BJ (cell line): ENCODE measurements around the gene ADPRHL1. TPM values are rescaled to one million over a fixed set of nuclear protein-coding genes. Genes with fewer than 3 reads are reported as not detected.

Source experiments
- CTCF ChIA-PET: fragments of 350-600 bp; formaldehyde crosslinking; extraction: SDS; loops from one replicate; lab custom pipeline; 2021; ENCODE audit warnings: antibody characterized with exemption, inconsistent platforms; lab: Yijun Ruan, JAX
- POLR2A ChIA-PET: fragments of 300-600 bp; sonication (Branson Sonifier 250); formaldehyde crosslinking; extraction: SDS; loops from one replicate; lab custom pipeline; 2021; ENCODE audit warnings: antibody characterized with exemption; lab: Charles Lee
- DNase-seq: peaks from one replicate; pipeline ENCODE4 v3.0.0-alpha.2; 2011; ENCODE audit warnings: low read depth
- H3K27me3 ChIP-seq: 2 replicates; pipeline ENCODE4 v1.6.0; 2011; ENCODE audit warnings: low read length; ENCODE audit not compliant: control insufficient read depth, insufficient read depth
- H3K36me3 ChIP-seq: 2 replicates; pipeline ENCODE4 v1.5.1; 2011; ENCODE audit warnings: low read length; ENCODE audit not compliant: control insufficient read depth, insufficient read depth
- H3K4me3 ChIP-seq: 2 replicates; pipeline ENCODE4 v1.5.1; 2011; ENCODE audit warnings: low read depth, mild to moderate bottlenecking, control low read depth, low read length
- polyA plus RNA-seq: library from polyadenylated mRNA; depleted of rRNA; stranded (reverse); fragments of >200 nt; gene quantifications from 2 replicates; pipeline ENCODE4 v1.2.3, GENCODE V29; 2011
- TF ChIP-seq, protein P1 (sequence below): IDR thresholded peaks from 2 replicates; pipeline ENCODE4 v1.5.1; 2011; ENCODE audit warnings: low read depth, mild to moderate bottlenecking, control low read depth, inconsistent platforms, low read length, moderate library complexity; ENCODE audit not compliant: insufficient read depth

ADPRHL1 gene
- polyA plus RNA-seq, 1 experiment = 1.1 TPM

DNA sequence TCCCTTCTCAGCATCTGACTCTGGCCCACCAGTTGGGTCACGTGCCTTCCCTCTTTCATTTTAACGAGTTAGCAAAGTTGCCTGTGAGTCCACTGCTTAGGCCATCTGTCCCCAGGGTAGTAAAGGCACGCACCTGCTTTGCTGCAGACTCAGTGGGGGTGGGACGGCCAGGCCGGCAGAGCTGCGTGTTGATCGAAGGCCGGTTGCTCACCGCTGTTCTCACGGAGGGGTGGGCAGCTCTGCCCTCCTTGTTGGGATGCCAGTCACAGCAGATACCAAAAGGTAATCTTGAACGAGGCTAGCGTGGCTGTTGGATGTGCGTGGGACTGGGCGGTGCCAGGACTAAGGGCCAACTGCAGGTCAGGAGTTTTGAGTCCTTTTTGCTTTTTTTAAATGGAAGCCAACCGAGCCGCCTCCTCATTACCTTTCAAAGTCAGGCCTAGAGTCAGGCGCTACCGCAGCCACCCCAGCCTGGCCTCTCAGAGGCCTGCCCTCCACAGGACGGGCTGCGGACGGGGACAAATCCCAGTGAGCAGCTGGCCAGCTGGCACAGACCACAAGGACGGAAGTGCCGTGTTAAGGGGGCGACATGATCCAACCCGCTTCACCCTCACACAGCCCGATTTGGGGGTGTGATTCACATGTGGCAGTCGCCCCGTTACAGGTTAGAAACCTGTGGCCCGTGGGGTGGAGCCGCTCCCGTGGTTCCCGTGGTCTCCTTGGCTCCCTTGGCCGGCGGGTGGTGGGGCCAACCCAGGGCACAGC lies 20.6 kb downstream of the ADPRHL1 start:
- no peaks in the 10 kb centered on the region for H3K27me3 ChIP-seq
- ChIA-PET CTCF (no interaction called here), POLR2A (no interaction called here)
- TF ChIP-seq, protein P1, sequence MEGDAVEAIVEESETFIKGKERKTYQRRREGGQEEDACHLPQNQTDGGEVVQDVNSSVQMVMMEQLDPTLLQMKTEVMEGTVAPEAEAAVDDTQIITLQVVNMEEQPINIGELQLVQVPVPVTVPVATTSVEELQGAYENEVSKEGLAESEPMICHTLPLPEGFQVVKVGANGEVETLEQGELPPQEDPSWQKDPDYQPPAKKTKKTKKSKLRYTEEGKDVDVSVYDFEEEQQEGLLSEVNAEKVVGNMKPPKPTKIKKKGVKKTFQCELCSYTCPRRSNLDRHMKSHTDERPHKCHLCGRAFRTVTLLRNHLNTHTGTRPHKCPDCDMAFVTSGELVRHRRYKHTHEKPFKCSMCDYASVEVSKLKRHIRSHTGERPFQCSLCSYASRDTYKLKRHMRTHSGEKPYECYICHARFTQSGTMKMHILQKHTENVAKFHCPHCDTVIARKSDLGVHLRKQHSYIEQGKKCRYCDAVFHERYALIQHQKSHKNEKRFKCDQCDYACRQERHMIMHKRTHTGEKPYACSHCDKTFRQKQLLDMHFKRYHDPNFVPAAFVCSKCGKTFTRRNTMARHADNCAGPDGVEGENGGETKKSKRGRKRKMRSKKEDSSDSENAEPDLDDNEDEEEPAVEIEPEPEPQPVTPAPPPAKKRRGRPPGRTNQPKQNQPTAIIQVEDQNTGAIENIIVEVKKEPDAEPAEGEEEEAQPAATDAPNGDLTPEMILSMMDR = no peak
- no peak for DNase-seq
- peaks cover 1% of the 10 kb centered on the region; the same call in 1 of the 2 replicates for H3K36me3 ChIP-seq
- H3K4me3 ChIP-seq = no peak overlapping the region

DNA sequence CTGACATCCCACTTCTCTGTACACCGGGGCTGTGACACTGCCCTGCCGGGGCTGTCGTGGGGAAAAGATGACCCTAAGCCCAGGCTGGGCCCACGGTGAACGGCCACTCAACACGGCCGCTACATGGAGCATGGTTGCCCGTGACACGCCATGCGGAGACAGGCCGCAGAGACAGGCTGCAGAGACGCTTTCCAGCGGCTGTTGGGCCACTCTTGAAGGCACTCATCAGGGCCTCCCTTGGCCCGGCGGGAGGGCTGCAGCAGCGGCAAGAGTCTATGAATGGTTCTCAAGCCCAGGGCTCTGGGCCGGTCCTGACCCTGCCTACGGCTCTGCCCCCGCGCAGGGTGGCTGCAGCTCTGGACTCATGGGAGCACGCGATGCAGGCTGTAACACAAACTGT lies 22.1 kb downstream of the ADPRHL1 start:
- DNase-seq = no peak
- TF ChIP-seq, protein P1 = no peak
- Histone ChIP-seq H3K36me3 (peaks cover 1% of the 10 kb centered on the region; the same call in 1 of the 2 replicates), H3K4me3 (no peak overlapping the region), H3K27me3 (no peaks in the 10 kb centered on the region)
- ChIA-PET CTCF (no interaction called here), POLR2A (no interaction called here)

DNA sequence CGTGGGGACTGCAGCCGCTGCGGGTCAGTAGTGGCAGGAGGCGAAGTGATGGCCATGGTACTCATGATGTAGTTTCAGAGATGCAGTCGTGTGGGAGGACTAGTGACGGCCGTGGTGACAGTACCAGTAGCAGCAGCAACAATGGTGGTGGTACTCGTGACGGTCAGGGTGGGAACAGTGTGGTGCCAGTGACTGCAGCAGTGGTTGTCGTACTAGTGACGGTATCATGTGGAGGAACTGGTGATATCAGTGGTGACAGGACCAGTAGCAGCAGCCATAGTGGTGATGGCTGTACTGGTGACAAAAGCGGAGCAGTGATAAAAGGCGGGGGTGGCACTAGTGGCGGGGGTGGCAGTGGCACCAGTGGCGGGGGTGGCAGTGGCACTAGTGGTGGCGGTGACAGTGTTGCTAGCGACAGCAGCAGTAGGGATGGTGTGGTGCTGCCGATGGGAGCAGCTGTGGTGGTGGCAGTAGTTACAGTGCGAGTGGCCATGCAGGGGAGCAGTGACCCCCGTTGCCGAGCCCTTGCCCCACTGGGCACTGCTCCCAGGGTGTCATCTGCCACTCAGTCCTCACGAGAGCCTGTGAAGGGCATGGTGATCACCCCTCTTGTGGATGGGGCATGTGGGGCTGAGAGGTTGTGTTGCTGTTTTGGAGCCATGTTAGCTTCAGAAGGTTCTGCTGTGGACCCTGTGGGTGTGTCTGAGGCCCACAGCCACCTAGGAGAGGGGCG lies 22.7 kb downstream of the ADPRHL1 start:
- Histone ChIP-seq H3K36me3 (peaks cover 1% of the 10 kb centered on the region; the same call in 1 of the 2 replicates), H3K4me3 (no peak overlapping the region), H3K27me3 (no peaks in the 10 kb centered on the region)
- DNase-seq = no peak
- ChIA-PET CTCF (no interaction called here), POLR2A (no interaction called here)
- TF ChIP-seq, protein P1 = no peak

DNA sequence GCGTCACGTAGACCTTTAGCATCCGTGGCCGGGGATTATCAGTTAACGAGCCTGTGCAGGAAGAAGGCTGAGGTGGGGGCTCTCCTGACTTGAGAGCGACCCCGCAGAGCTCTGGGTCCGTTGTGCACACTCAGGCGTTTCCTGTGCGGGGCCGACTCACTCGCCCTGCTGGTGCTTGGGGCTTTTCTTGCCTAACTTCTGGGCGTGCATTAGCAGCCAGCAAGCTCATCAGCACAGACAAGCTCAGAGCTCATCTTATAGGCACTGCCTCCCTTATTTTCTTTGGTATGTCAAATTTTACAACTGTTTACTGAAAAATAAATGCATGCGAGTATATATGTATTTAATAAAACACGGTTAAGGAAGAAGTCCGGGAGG lies 23.7 kb downstream of the ADPRHL1 start:
- POLR2A ChIA-PET = no interaction called here
- Histone ChIP-seq H3K36me3 (peaks cover 1% of the 10 kb centered on the region; the same call in 1 of the 2 replicates), H3K27me3 (no peaks in the 10 kb centered on the region), H3K4me3 (no peak overlapping the region)
- CTCF ChIA-PET = no interaction called here
- DNase-seq = no peak
- TF ChIP-seq, protein P1 = no peak

DNA sequence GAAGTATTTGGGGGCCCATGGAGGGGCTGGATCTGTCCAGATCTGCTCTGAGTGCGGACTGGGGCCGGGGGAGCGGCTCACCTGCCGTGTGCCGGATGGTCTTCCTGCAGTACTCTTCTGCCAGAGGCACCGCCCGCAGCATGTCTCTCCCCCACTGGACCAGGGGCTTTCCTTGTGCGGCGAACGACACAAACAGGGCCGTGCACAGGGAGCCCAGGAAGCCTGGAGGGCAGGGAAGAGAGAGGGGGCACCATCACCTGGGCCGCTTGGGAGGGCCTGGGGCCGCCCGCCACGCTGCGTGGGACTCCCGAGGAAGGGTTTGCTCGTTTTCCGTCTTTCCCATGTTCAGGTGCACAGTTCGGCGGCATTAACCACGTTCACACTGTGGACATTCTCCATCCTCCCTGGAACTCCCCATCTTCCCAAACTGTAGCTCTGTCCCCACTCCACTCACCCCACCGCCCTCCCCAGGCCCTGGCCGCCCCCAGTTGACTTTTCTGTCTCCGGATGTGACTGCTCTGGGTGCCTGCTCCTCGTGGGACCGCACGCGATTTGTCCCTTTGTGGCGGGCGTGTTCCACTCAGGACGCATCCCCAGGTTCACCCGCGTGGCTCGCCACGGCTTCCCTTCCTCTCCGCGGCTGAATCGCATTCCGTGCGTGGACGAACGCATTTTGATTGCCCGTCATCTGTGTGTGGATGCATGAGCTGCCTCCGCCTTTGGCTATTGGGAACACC lies 24.2 kb downstream of the ADPRHL1 start:
- ChIA-PET POLR2A (no interaction called here), CTCF (no interaction called here)
- no peak overlapping the region for H3K4me3 ChIP-seq
- no peaks in the 10 kb centered on the region for H3K27me3 ChIP-seq
- DNase-seq = no peak
- TF ChIP-seq, protein P1 = no peak
- peaks cover 1% of the 10 kb centered on the region; the same call in 1 of the 2 replicates for H3K36me3 ChIP-seq
